IMR-90 (cell line): ENCODE measurements around the gene PHF5A. TPM values are rescaled to one million over a fixed set of nuclear protein-coding genes. Genes with fewer than 3 reads are reported as not detected.

ENCODE experiments used
- ATAC-seq: fragments of 200-7000 bp; cut with Tn5 transposase; 2 replicates; pipeline ENCODE4 v1.9.1; 2020; ENCODE audit warnings: low read depth, mild to moderate bottlenecking, moderate library complexity
- BruUV-seq: library from RNA; stranded (reverse); fragments of 400-500 nt; replicated peaks from 2 replicates; lab custom pipeline; 2021; lab: Mats Ljungman, UMichigan
- CTCF ChIA-PET: fragments of 300-600 bp; formaldehyde crosslinking; extraction: SDS; loops from one replicate; lab custom pipeline; 2021; ENCODE audit warnings: antibody characterized with exemption; lab: Yijun Ruan, JAX
- POLR2A ChIA-PET: fragments of 300-600 bp; sonication (Branson Sonifier 250); formaldehyde crosslinking; loops from one replicate; lab custom pipeline; 2022; ENCODE audit warnings: antibody characterized with exemption; ENCODE audit not compliant: unreplicated experiment; lab: Charles Lee
- DNase-seq: peaks from one replicate; pipeline ENCODE4 v3.0.0; 2013
- H2AFZ ChIP-seq: replicated peaks from 2 replicates; pipeline ENCODE3; 2013; ENCODE audit warnings: low read length, mild to moderate bottlenecking; ENCODE audit not compliant: poor library complexity
- H2AK5ac ChIP-seq: 2 replicates; pipeline ENCODE4 v1.6.1; 2013; ENCODE audit warnings: low read depth, low read length, inconsistent platforms
- H2AK9ac ChIP-seq: replicated peaks from 2 replicates; pipeline ENCODE3; 2013; ENCODE audit warnings: mild to moderate bottlenecking, low read depth, low read length, moderate library complexity; ENCODE audit not compliant: poor library complexity
- H2BK120ac ChIP-seq: 2 replicates; pipeline ENCODE4 v1.6.1; 2013; ENCODE audit warnings: low read depth, low read length, inconsistent platforms
- H2BK15ac ChIP-seq: 3 replicates; pipeline ENCODE4 v1.6.1; 2013; ENCODE audit warnings: low read depth, low read length, inconsistent platforms
- H2BK20ac ChIP-seq: 2 replicates; pipeline ENCODE4 v1.6.1; 2013; ENCODE audit warnings: low read depth, mild to moderate bottlenecking, inconsistent platforms, low read length, moderate library complexity
- H2BK5ac ChIP-seq: 2 replicates; pipeline ENCODE4 v1.6.1; 2013; ENCODE audit warnings: mild to moderate bottlenecking, low read depth, low read length, inconsistent platforms; ENCODE audit not compliant: poor library complexity, severe bottlenecking
- H3K14ac ChIP-seq: replicated peaks from 2 replicates; pipeline ENCODE4 v1.6.1; 2013; ENCODE audit warnings: low read depth, low read length, inconsistent platforms
- H3K18ac ChIP-seq: 2 replicates; pipeline ENCODE4 v1.6.1; 2013; ENCODE audit warnings: low read depth, low read length, control low read depth
- H3K23ac ChIP-seq: 2 replicates; pipeline ENCODE4 v1.6.1; 2013; ENCODE audit warnings: low read depth, low read length, inconsistent platforms
- H3K27ac ChIP-seq: 2 replicates; pipeline ENCODE4 v1.5.1; 2013; ENCODE audit warnings: mild to moderate bottlenecking, control low read depth, low read length; ENCODE audit not compliant: insufficient read depth
- H3K27me3 ChIP-seq: 2 replicates; pipeline ENCODE4 v1.6.1; 2013; ENCODE audit warnings: low read length; ENCODE audit not compliant: control insufficient read depth, insufficient read depth
- H3K36me3 ChIP-seq: 2 replicates; pipeline ENCODE4 v1.6.1; 2013; ENCODE audit warnings: low read length, mixed read lengths; ENCODE audit not compliant: control insufficient read depth, insufficient read depth
- H3K4ac ChIP-seq: 2 replicates; pipeline ENCODE4 v1.6.1; 2013; ENCODE audit warnings: low read depth, low read length, inconsistent platforms
- H3K4me1 ChIP-seq: 2 replicates; pipeline ENCODE4 v1.6.1; 2013; ENCODE audit warnings: low read length, mixed read lengths; ENCODE audit not compliant: control insufficient read depth, insufficient read depth
- H3K4me2 ChIP-seq: 2 replicates; pipeline ENCODE4 v1.6.1; 2013; ENCODE audit warnings: low read depth, mild to moderate bottlenecking, control low read depth, low read length, moderate library complexity
- H3K4me3 ChIP-seq: 2 replicates; pipeline ENCODE4 v1.5.1; 2013; ENCODE audit warnings: low read depth, mild to moderate bottlenecking, control low read depth, low read length, moderate library complexity; ENCODE audit not compliant: insufficient read depth
- H3K56ac ChIP-seq: 2 replicates; pipeline ENCODE4 v1.6.1; 2013; ENCODE audit warnings: low read length, inconsistent platforms; ENCODE audit not compliant: insufficient read depth; ENCODE audit errors: extremely low read depth
- H3K79me1 ChIP-seq, 2 experiments: 2 replicates each; pipeline ENCODE4 v1.6.1; 2013; ENCODE audit warnings: low read length in 2 of 2, inconsistent platforms in 1 of 2, low read depth in 1 of 2
- H3K9ac ChIP-seq: 2 replicates; pipeline ENCODE4 v1.6.1; 2013; ENCODE audit warnings: low read depth, low read length, control low read depth
- H3K9me1 ChIP-seq: 2 replicates; pipeline ENCODE4 v1.6.1; 2013; ENCODE audit warnings: low read length, inconsistent platforms; ENCODE audit not compliant: insufficient read depth
- H3K9me3 ChIP-seq: 2 replicates; pipeline ENCODE4 v1.6.1; 2013; ENCODE audit warnings: low read length; ENCODE audit not compliant: control insufficient read depth, insufficient read depth
- H4K20me1 ChIP-seq: 2 replicates; pipeline ENCODE4 v1.6.1; 2013; ENCODE audit warnings: low read length, inconsistent platforms; ENCODE audit not compliant: insufficient read depth
- H4K5ac ChIP-seq: 2 replicates; pipeline ENCODE4 v1.6.1; 2013; ENCODE audit warnings: mild to moderate bottlenecking, low read depth, low read length, control low read depth
- H4K8ac ChIP-seq, 2 experiments: 2 replicates each; pipeline ENCODE4 v1.6.1; 2013; ENCODE audit warnings: low read depth in 2 of 2, low read length in 2 of 2, control low read depth in 1 of 2, inconsistent platforms in 1 of 2
- H4K91ac ChIP-seq: 2 replicates; pipeline ENCODE4 v1.6.1; 2013; ENCODE audit warnings: low read depth, low read length, inconsistent platforms; ENCODE audit not compliant: insufficient read depth
- BHLHE40 ChIP-seq: fragments of 150-350 bp; IDR thresholded peaks from 2 replicates; pipeline ENCODE4 v1.6.1; 2016; ENCODE audit warnings: mild to moderate bottlenecking, low read depth, low read length
- CEBPB ChIP-seq: IDR thresholded peaks from 2 replicates; pipeline ENCODE4 v1.6.1; 2012; ENCODE audit warnings: low read depth, low read length, improper control_type of control experiment
- CHD1 ChIP-seq: IDR thresholded peaks from 2 replicates; pipeline ENCODE4 v1.6.1; 2012; ENCODE audit warnings: low read depth, low read length, improper control_type of control experiment
- FOS ChIP-seq: fragments of 150-350 bp; IDR thresholded peaks from 2 replicates; pipeline ENCODE4 v1.6.1; 2016; ENCODE audit warnings: low read depth, low read length
- MAFK ChIP-seq: IDR thresholded peaks from 2 replicates; pipeline ENCODE4 v1.6.1; 2012; ENCODE audit warnings: low read depth, low read length, improper control_type of control experiment
- MAZ ChIP-seq: IDR thresholded peaks from 2 replicates; pipeline ENCODE4 v1.6.1; 2012; ENCODE audit warnings: low read depth, mild to moderate bottlenecking, low read length, improper control_type of control experiment, moderate library complexity, borderline replicate concordance
- MXI1 ChIP-seq: IDR thresholded peaks from 2 replicates; pipeline ENCODE4 v1.6.1; 2012; ENCODE audit warnings: low read depth, mild to moderate bottlenecking, low read length, moderate library complexity, borderline replicate concordance
- NFE2L2 ChIP-seq: fragments of 150-350 bp; IDR thresholded peaks from 2 replicates; pipeline ENCODE4 v1.6.1; 2016; ENCODE audit warnings: low read depth, mild to moderate bottlenecking, low read length
- POLR2A ChIP-seq: IDR thresholded peaks from 2 replicates; pipeline ENCODE4 v1.6.1; 2012; ENCODE audit warnings: mild to moderate bottlenecking, low read depth, low read length
- RAD21 ChIP-seq: IDR thresholded peaks from 2 replicates; pipeline ENCODE4 v1.6.1; 2012; ENCODE audit warnings: low read length, improper control_type of control experiment
- RCOR1 ChIP-seq: IDR thresholded peaks from 2 replicates; pipeline ENCODE4 v1.6.1; 2012; ENCODE audit warnings: mild to moderate bottlenecking, low read length, improper control_type of control experiment; ENCODE audit not compliant: insufficient replicate concordance
- RFX5 ChIP-seq: IDR thresholded peaks from 2 replicates; pipeline ENCODE4 v1.8.0; 2012; ENCODE audit warnings: low read depth, mild to moderate bottlenecking, low read length, moderate library complexity
- SMC3 ChIP-seq: fragments of 150-350 bp; IDR thresholded peaks from 2 replicates; pipeline ENCODE4 v1.6.1; 2016; ENCODE audit warnings: low read depth, mild to moderate bottlenecking, antibody characterized with exemption, low read length, moderate library complexity
- WGBS, 2 experiments: methylation state at CpG; one replicate each; pipeline versions ENCODE4 v1.1.5 to v1.1.7; 2013; ENCODE audit warnings: missing lambda C conversion rate in 2 of 2; ENCODE audit not compliant: insufficient read length in 1 of 2; ENCODE audit errors: extremely low coverage in 2 of 2; 5-methylcytosine and 5-hydroxymethylcytosine counted together
- dilution Hi-C: fragments of 300-500 bp; cut with HindIII; formaldehyde crosslinking; loops from one replicate; pipeline ENCODE4 v1.14.3; 2018; ENCODE audit warnings: low sequenced_read_pairs; ENCODE audit not compliant: unreplicated experiment
- in situ Hi-C: fragments of 300-500 bp; cut with MboI; formaldehyde crosslinking; loops from 3 replicates; pipeline ENCODE4 v1.14.3; 2019; ENCODE audit warnings: low sequenced_read_pairs, inconsistent platforms, mixed read lengths
- intact Hi-C: fragments of 100-400 bp; cut with micrococcal nuclease; formaldehyde crosslinking; loops from 2 replicates; pipeline ENCODE4 v1.10.0; 2022
- polyA plus RNA-seq, 3 experiments: library from polyadenylated mRNA; depleted of rRNA; stranded (reverse); fragments of >200 nt; gene quantifications; 2 replicates each; pipeline ENCODE4 v1.2.3, GENCODE V29; 2012; ENCODE audit warnings: low replicate concordance in 1 of 3
- total RNA-seq: library from RNA; depleted of rRNA; stranded (reverse); fragments of >200 nt; gene quantifications from 2 replicates; pipeline ENCODE4 v1.2.3, GENCODE V29; 2012
- TF ChIP-seq, protein P1 (sequence below): fragments of 150-350 bp; IDR thresholded peaks from 2 replicates; pipeline ENCODE4 v1.6.1; 2016; ENCODE audit warnings: low read depth, mild to moderate bottlenecking, low read length, moderate library complexity, borderline replicate concordance
- TF ChIP-seq, protein P2 (sequence below): fragments of 150-350 bp; IDR thresholded peaks from 2 replicates; pipeline ENCODE4 v1.6.1; 2017; ENCODE audit warnings: mild to moderate bottlenecking, antibody characterized with exemption, low read length, low read depth
- TF ChIP-seq, protein P3 (sequence below): conservative IDR thresholded peaks from 2 replicates; pipeline ENCODE4 v1.5.1; 2012; ENCODE audit warnings: mild to moderate bottlenecking, low read depth, low read length, improper control_type of control experiment

PHF5A gene
- total and polyA plus RNA-seq, 2 of the 4 experiments (the other 2 are of a cell fraction) = 50.9 to 54.9 TPM

GRCh38 chr22:41516462-41516861 lies 48.0 kb upstream of the PHF5A start:
- Histone ChIP-seq H2AFZ (no peak overlapping the region), H3K18ac (no peak overlapping the region), H4K5ac (no peak overlapping the region), H2BK15ac (no peak overlapping the region), H3K36me3 (peaks cover 29% of the 10 kb centered on the region), H4K20me1 (peaks cover 7% of the 10 kb centered on the region), H2BK20ac (no peak overlapping the region), H3K4me1 (peaks cover 15% of the 10 kb centered on the region), H3K4me2 (no peak overlapping the region), H3K23ac (no peak overlapping the region), H3K79me1 (peaks cover 6 to 30% of the 10 kb centered on the region in 2 experiments; a peak in 3 of 4 replicates), H3K4me3 (no peak overlapping the region), H3K14ac (no peak overlapping the region), H2BK120ac (no peak overlapping the region), H2BK5ac (no peak overlapping the region), H3K4ac (no peak overlapping the region), H2AK9ac (no peak overlapping the region), H3K27me3 (no peaks in the 10 kb centered on the region), H2AK5ac (no peak overlapping the region), H3K9me1 (peaks cover 7% of the 10 kb centered on the region), H4K8ac (no peak overlapping the region), H3K9me3 (no peaks in the 10 kb centered on the region), H3K9ac (no peak overlapping the region), H3K56ac (no peak overlapping the region), H4K91ac (no peak overlapping the region), H3K27ac (no peak overlapping the region)
- ATAC-seq (no peak), DNase-seq (no peak)
- BruUV-seq = no TSS peak
- dilution Hi-C loops (no loop called here), intact Hi-C loops (loop anchor here (2.0 to 5.0 kb wide), 2 partner anchors 70 to 344 kb away; partner anchors contain the start of gene TOB2), in situ Hi-C loops (loop anchor here (5.0 to 25.0 kb wide), 2 partner anchors 114 to 579 kb away; no protein-coding TSS in a partner anchor)
- POLR2A ChIA-PET = interaction anchor here (0.6 kb wide), 1 partner anchor 69 kb away, joined by 3 read pairs; no protein-coding TSS in a partner anchor
- WGBS, 2 experiments = 100% methylated on average over 4 of the region's 8 CpGs; no CpG with 5 or more reads in 1 of the 2 experiments
- TF ChIP-seq BHLHE40 (no peak), RFX5 (no peak), RAD21 (no peak), MAFK (no peak), NFE2L2 (no peak), SMC3 (no peak), RCOR1 (no peak), CEBPB (no peak), MAZ (no peak), MXI1 (no peak), FOS (no peak), CHD1 (no peak), POLR2A (no peak)
- TF ChIP-seq, protein P1, sequence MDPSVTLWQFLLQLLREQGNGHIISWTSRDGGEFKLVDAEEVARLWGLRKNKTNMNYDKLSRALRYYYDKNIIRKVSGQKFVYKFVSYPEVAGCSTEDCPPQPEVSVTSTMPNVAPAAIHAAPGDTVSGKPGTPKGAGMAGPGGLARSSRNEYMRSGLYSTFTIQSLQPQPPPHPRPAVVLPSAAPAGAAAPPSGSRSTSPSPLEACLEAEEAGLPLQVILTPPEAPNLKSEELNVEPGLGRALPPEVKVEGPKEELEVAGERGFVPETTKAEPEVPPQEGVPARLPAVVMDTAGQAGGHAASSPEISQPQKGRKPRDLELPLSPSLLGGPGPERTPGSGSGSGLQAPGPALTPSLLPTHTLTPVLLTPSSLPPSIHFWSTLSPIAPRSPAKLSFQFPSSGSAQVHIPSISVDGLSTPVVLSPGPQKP = no peak
- TF ChIP-seq, protein P2, sequence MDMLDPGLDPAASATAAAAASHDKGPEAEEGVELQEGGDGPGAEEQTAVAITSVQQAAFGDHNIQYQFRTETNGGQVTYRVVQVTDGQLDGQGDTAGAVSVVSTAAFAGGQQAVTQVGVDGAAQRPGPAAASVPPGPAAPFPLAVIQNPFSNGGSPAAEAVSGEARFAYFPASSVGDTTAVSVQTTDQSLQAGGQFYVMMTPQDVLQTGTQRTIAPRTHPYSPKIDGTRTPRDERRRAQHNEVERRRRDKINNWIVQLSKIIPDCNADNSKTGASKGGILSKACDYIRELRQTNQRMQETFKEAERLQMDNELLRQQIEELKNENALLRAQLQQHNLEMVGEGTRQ = no peak
- TF ChIP-seq, protein P3, sequence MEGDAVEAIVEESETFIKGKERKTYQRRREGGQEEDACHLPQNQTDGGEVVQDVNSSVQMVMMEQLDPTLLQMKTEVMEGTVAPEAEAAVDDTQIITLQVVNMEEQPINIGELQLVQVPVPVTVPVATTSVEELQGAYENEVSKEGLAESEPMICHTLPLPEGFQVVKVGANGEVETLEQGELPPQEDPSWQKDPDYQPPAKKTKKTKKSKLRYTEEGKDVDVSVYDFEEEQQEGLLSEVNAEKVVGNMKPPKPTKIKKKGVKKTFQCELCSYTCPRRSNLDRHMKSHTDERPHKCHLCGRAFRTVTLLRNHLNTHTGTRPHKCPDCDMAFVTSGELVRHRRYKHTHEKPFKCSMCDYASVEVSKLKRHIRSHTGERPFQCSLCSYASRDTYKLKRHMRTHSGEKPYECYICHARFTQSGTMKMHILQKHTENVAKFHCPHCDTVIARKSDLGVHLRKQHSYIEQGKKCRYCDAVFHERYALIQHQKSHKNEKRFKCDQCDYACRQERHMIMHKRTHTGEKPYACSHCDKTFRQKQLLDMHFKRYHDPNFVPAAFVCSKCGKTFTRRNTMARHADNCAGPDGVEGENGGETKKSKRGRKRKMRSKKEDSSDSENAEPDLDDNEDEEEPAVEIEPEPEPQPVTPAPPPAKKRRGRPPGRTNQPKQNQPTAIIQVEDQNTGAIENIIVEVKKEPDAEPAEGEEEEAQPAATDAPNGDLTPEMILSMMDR = no peak
- CTCF ChIA-PET = interaction anchor here (1.4 kb wide), 1 partner anchor 10 kb away, joined by 4 read pairs; no protein-coding TSS in a partner anchor
